ENCODE data around the gene KLF6. TPM values are rescaled to one million over a fixed set of nuclear protein-coding genes. Genes with fewer than 3 reads are reported as not detected.

KLF6 gene
- total RNA-seq, 6 experiments from 2014 or later: 25.2 to 86.4 (median 75.2) TPM

DNA sequence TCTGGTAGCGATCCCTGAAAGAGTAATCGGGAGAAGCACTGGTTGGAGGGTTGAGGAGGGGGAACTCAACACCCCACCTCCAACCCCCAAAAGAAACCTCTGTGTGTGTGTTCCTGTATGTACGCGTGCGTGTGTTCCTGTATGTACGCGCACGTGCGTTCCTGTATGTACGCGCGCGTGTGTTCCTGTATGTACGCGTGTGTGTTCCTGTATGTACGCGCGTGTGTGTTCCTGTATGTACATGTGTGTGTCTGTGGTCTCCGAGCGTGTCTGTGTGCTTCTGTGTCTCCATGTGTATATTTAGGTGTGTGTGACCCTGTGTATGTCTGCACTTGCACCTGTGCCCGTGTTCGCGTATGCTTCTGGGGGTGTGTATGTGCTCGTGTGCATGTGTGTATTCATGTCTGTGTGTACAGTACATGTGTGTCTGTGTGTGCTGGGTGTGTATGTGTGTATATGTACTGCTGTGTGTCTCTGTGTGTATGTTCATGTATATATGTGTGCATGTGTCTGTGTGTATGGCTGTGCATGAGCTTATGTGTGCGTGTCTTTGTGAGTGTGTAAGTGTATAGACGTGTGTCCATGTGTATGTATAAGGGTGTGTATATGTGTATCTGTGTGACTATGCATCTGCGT is 42.9 kb upstream of the KLF6 start:
- no peaks in the 10 kb centered on the region for H3K36me3 ChIP-seq
- H3K4me3 ChIP-seq: no peak overlapping the region
- TF ChIP-seq, protein P1, sequence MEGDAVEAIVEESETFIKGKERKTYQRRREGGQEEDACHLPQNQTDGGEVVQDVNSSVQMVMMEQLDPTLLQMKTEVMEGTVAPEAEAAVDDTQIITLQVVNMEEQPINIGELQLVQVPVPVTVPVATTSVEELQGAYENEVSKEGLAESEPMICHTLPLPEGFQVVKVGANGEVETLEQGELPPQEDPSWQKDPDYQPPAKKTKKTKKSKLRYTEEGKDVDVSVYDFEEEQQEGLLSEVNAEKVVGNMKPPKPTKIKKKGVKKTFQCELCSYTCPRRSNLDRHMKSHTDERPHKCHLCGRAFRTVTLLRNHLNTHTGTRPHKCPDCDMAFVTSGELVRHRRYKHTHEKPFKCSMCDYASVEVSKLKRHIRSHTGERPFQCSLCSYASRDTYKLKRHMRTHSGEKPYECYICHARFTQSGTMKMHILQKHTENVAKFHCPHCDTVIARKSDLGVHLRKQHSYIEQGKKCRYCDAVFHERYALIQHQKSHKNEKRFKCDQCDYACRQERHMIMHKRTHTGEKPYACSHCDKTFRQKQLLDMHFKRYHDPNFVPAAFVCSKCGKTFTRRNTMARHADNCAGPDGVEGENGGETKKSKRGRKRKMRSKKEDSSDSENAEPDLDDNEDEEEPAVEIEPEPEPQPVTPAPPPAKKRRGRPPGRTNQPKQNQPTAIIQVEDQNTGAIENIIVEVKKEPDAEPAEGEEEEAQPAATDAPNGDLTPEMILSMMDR (IDR thresholded peaks at IDR 0.05): no peak
- TF ChIP-seq POLR2A (IDR thresholded peaks at IDR 0.05): no peak
- WGBS (ENCODE audit: insufficient coverage, low coverage, low lambda C conversion rate, missing lambda C conversion rate): 90% methylated on average over 23 of the region's 27 CpGs
- DNase-seq (no peak), ATAC-seq (no peak)
- H3K4me1 ChIP-seq: peaks cover 0 to 3% (median 0%) of the 10 kb centered on the region in 4 donors
- no peaks in the 10 kb centered on the region for H3K9me3 ChIP-seq
- intact Hi-C loops (cut with DNase I): no loop called here
- H3K27ac ChIP-seq: peak overlapping the region in 2 of 3 donors; percentile 35 to 61
- H3K27me3 ChIP-seq: no peaks in the 10 kb centered on the region

DNA sequence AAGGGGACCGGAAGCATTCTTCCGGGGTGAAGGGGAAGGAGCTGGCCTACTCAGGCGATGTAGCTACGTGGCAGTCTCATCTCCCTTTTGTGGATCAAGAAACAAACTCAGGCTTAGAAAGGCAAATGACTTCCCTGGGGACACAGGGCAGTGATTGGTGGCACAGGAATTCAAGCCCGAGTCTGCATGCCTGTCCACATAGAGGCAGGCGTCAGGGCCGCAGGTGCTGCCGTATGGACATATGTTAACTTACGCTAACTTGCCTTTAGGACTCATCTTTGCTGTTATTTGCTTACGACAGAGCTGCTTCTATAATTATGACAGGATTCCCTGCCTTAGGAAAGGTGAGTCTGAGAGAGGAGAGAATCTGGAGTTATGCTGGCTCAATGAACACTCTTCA is 42.3 kb upstream of the KLF6 start:
- TF ChIP-seq, protein P1 (IDR thresholded peaks at IDR 0.05): no peak
- TF ChIP-seq POLR2A (IDR thresholded peaks at IDR 0.05): no peak
- intact Hi-C loops (cut with DNase I): no loop called here
- no peak overlapping the region for H3K27ac ChIP-seq
- WGBS (ENCODE audit: insufficient coverage, low coverage, low lambda C conversion rate, missing lambda C conversion rate): 98% methylated on average over 9 of the region's 10 CpGs
- H3K36me3 ChIP-seq: no peaks in the 10 kb centered on the region
- ATAC-seq (no peak), DNase-seq (no peak)
- H3K27me3 ChIP-seq: no peaks in the 10 kb centered on the region
- H3K4me1 ChIP-seq: peaks cover 0 to 3% (median 0%) of the 10 kb centered on the region in 4 donors
- H3K9me3 ChIP-seq: no peaks in the 10 kb centered on the region
- H3K4me3 ChIP-seq: no peak overlapping the region

DNA sequence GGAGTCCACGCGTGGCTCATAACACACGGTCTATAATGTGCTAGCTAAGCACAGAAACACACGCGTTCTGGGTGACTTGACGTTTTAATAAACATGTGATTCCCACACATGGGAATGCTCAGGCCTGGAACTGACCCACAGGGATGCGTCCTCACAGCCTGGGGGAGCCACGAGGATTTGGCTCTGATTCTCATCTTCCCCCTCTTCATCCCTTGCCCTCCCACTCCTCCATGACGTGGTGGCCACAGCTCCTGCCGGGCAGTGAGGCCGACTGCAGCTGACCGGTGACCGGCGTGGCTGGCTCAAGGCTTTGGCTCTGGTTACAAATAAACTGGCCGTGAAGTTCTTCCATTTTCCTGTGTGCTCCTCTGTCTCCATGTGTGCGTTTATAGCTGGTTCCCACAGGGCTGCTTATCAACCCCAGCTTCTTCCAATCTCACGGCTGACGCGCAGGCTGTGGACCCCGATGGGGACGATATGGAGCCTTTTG is 40.9 kb upstream of the KLF6 start:
- no peak overlapping the region for H3K4me3 ChIP-seq
- no peaks in the 10 kb centered on the region for H3K27me3 ChIP-seq
- intact Hi-C loops (cut with DNase I): no loop called here
- peaks cover 0 to 3% (median 0%) of the 10 kb centered on the region in 4 donors for H3K4me1 ChIP-seq
- WGBS (ENCODE audit: insufficient coverage, low coverage, low lambda C conversion rate, missing lambda C conversion rate): 74% methylated on average over 10 of the region's 21 CpGs
- DNase-seq (no peak), ATAC-seq (no peak)
- no peaks in the 10 kb centered on the region for H3K36me3 ChIP-seq
- TF ChIP-seq, protein P1 (IDR thresholded peaks at IDR 0.05): no peak
- no peak for TF ChIP-seq POLR2A (IDR thresholded peaks at IDR 0.05)
- no peaks in the 10 kb centered on the region for H3K9me3 ChIP-seq
- H3K27ac ChIP-seq: no peak overlapping the region

DNA sequence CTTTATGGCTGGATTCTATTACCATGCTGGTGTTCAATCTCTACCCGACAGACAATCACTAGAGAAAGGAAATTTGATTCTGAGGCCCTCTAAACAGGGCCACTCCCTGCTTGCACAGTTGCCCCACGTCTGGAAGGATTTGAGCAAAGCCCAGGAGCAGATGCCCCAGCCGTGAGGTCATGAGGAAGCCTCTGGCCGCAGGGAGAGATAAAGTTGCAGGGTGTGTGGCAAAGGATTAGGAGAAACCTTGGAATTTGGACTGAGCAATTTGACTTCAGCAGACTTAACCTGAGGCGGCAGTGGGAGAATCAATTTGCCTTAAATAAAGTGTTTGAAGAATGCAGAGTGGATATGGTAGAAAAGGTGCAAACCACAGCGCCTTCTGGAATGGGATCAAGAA is 40.2 kb upstream of the KLF6 start:
- no peaks in the 10 kb centered on the region for H3K9me3 ChIP-seq
- no peak overlapping the region for H3K4me3 ChIP-seq
- no peaks in the 10 kb centered on the region for H3K27me3 ChIP-seq
- H3K4me1 ChIP-seq: no peaks in the 10 kb centered on the region
- TF ChIP-seq POLR2A (IDR thresholded peaks at IDR 0.05): no peak
- TF ChIP-seq, protein P1 (IDR thresholded peaks at IDR 0.05): no peak
- 66% methylated on average over 6 of the region's 6 CpGs for WGBS (ENCODE audit: insufficient coverage, low coverage, low lambda C conversion rate, missing lambda C conversion rate)
- no peak for ATAC-seq
- H3K36me3 ChIP-seq: no peaks in the 10 kb centered on the region
- no peak overlapping the region for H3K27ac ChIP-seq
- intact Hi-C loops (cut with DNase I): no loop called here
- no peak for DNase-seq

All from right lobe of liver (tissue), 6 donors.